Esophagus squamous epithelium (tissue), 4 donors: ENCODE data around the gene KIF1B.

Source experiments
- POLR2A ChIP-seq, 4 donors: fragments of 450-650 bp; IDR thresholded peaks; one replicate each; pipeline ENCODE4 v1.6.1; 2017; ENCODE audit warnings: antibody characterized with exemption in 4 of 4, mild to moderate bottlenecking in 4 of 4, moderate library complexity in 3 of 4
- TF ChIP-seq, protein P1 (sequence below), 6 experiments: fragments of 450-650 bp in 4 of 6; fragments of 200-600 bp in 2 of 6; sonication (generic) in 2 of 6; IDR thresholded peaks; one replicate each; pipeline ENCODE4 v1.5.1; 2016 to 2019; ENCODE audit warnings: antibody characterized with exemption in 6 of 6, mild to moderate bottlenecking in 4 of 6, moderate library complexity in 4 of 6

DNA sequence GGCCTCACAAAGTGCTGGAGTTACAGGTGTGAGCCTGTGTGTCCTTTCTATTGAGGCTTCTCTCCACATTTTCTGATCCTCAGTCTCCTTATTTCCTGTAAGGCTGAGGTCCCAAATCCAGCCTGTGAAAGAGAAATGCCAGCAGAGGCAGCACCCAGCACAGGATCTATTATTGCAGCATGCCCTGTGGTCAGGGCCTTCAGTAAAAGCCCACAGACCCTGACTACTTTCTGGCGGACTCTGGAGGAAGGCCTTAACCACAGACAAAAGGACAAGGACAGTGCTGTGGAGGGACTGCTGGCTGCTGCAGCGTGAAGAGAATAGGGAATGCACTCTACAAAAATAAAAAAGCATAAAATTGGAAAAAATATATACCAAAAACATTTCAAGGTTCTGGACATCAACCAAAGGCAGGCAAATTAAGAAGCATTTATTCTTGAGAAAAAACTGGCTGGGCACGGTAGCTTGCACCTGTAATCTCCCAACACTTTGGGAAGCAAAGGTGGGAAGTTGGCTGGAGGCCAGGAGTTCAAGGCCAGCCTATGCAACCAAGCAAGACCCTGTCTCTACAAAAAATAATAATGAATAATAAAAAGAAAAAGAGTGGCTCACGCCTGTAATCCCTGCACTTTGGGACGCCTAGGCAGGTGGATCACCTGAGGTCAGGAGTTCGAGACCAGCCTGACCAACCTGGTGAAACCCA, 179.1 kb downstream of the KIF1B start:
- TF ChIP-seq, protein P1, sequence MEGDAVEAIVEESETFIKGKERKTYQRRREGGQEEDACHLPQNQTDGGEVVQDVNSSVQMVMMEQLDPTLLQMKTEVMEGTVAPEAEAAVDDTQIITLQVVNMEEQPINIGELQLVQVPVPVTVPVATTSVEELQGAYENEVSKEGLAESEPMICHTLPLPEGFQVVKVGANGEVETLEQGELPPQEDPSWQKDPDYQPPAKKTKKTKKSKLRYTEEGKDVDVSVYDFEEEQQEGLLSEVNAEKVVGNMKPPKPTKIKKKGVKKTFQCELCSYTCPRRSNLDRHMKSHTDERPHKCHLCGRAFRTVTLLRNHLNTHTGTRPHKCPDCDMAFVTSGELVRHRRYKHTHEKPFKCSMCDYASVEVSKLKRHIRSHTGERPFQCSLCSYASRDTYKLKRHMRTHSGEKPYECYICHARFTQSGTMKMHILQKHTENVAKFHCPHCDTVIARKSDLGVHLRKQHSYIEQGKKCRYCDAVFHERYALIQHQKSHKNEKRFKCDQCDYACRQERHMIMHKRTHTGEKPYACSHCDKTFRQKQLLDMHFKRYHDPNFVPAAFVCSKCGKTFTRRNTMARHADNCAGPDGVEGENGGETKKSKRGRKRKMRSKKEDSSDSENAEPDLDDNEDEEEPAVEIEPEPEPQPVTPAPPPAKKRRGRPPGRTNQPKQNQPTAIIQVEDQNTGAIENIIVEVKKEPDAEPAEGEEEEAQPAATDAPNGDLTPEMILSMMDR (IDR thresholded peaks at IDR 0.05): no peak
- no peak for TF ChIP-seq POLR2A (IDR thresholded peaks at IDR 0.05)
